Raji (cell line): Measurements from ENCODE around the gene MRPS24.

Experiments used
- POLR2A ChIP-seq: IDR thresholded peaks from 2 replicates; pipeline ENCODE4 v1.6.1; 2011; ENCODE audit warnings: low read depth, low read length, control low read depth; ENCODE audit not compliant: insufficient read depth

Gene MRPS24

GRCh38 chr7:43869006-43869866 lies at the start of gene MRPS24:
Gene MRPS24 (minus strand): TSS chr7:43869517. CDS start chr7:43869495, 22 bp downstream.
- peak; percentile 94 for TF ChIP-seq POLR2A

GRCh38 chr7:43915907-43916306 lies 46.6 kb upstream of the MRPS24 start:
- no peak for TF ChIP-seq POLR2A

GRCh38 chr7:43914795-43915194 lies 45.5 kb upstream of the MRPS24 start:
- no peak for TF ChIP-seq POLR2A

- peak; percentile 57 for TF ChIP-seq POLR2A
Measured at GRCh38 chr7:43906331-43907010, 37.2 kb upstream of the MRPS24 start, which contains the start of gene URGCP. Gene URGCP (minus strand): TSS chr7:43906596. CDS start chr7:43906575, 21 bp downstream.

GRCh38 chr7:43905956-43906330 lies 36.6 kb upstream of the MRPS24 start:
- TF ChIP-seq POLR2A, result no peak

GRCh38 chr7:43905209-43905946 lies 36.1 kb upstream of the MRPS24 start:
- TF ChIP-seq POLR2A, result no peak

- no peak for TF ChIP-seq POLR2A
Measured at GRCh38 chr7:43904533-43905208, 35.4 kb upstream of the MRPS24 start.

GRCh38 chr7:43902542-43903054 lies 33.3 kb upstream of the MRPS24 start:
- TF ChIP-seq POLR2A, result no peak

GRCh38 chr7:43895847-43896415 lies 26.6 kb upstream of the MRPS24 start:
- no peak for TF ChIP-seq POLR2A

GRCh38 chr7:43891069-43891955 lies 22.0 kb upstream of the MRPS24 start:
- no peak for TF ChIP-seq POLR2A

GRCh38 chr7:43890468-43890867 lies 21.2 kb upstream of the MRPS24 start:
- TF ChIP-seq POLR2A, result no peak

GRCh38 chr7:43888993-43889945 lies 20.0 kb upstream of the MRPS24 start:
- no peak for TF ChIP-seq POLR2A
